Hematopoietic multipotent progenitor cell (in vitro differentiated cells): ENCODE data around the gene HIVEP3. TPM values are rescaled to one million over a fixed set of nuclear protein-coding genes. Genes with fewer than 3 reads are reported as not detected.

Source experiments
- DNase-seq, 3 donors: peaks; one replicate each; pipeline ENCODE4 v3.0.0-alpha.2; 2011 to 2015; ENCODE audit warnings: low read depth in 2 of 3, low spot score in 2 of 3
- total RNA-seq: library from RNA; depleted of rRNA; stranded (reverse); fragments of >200 nt; gene quantifications from one replicate; pipeline ENCODE4 v1.2.3, GENCODE V29; 2012

HIVEP3 gene
- total RNA-seq, 1 donor = 4.6 TPM

DNA sequence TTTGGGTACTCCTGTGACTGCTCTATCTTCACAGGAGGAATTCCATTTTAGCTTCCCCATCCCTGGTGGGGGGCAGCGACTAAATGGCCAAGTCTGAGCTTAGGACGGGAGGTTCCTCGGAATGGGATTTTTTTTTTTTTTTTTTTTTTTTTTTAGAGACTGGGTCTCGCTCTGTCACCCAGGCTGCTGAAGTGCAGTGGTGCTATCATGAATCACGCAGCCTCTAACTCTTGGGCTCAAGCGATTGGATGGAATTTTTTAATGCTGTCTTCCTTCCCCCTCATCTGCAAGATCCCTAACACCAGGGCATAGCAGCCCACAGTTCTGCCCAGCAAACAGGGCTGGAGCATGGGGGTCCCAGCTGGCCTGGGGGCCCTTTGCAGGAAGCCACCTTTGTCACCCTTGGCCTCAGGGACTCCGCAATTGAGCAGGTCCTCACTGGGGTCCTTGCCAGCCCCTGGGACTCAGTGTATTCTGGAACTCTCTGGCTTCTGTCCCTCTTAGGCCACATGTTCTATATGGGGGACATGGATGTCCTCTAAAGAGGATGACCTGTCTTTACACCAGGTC is 421.2 kb downstream of the HIVEP3 start:
- DNase-seq = no peak

DNA sequence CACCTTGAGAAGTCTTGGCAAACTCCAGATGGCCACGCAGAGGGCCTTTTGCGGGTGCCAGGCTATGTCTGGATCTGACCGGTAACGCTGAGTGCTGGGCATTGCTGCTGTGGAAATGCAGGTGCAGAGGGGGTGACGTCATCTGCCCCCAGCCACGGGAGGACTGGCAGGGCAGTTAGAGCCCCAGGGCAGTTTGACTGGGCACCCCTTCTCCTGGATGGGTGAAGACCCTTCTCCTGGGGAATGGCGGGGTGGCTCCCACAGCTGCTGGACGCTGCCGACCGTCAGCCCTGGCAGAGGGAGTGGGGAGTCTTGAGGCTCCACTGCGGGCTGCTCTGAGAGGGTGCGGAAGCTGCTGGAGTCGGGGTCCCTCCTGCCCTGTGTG is 421.7 kb downstream of the HIVEP3 start:
- no peak for DNase-seq

DNA sequence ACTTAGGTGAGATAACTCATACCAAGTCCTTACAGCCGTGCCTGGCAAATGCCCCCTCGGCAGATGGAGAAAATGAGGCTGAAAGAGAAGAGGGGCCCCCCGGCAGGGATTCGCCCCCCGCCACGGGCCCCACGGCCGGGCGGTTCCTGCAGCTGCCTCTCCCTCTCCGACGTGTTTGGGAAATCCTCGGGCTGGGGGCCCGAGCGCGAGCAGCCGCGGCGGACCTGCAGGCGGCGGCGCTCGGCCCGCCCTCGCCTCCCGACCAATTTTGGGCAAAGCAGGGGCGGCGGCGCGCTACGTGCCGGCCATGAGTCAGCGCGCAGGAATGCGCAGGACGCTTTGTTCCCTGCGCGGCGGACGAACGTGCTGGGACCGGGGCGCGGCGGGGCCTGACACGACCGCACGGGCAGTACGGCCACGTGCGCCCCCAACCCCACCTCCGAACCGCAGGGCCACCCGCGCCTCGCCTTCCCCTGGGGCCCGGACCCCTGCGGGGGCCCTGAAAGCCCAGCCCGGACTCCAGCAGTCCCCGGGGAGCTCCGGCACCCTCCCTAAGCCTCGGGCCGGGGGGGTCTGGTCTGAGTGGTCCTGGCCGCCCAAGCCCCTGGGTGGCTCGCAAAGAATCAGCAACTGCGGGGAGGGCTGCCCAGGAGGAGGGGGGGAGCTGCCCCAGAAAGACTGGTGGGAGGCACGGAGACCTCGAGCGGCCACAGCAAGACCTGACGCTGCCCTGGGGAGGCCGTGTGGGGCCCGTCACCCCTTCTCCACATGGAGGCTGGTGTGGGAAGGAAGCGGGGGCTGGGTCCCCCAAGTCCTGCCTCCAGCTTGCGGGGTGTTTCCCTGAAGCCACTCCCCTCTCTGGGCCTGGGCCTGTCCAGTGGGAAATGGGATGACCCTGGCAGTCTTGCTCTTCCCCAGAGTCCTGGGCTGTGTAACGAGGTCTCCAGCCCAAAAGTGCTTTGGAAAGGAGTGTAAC is 422.4 kb downstream of the HIVEP3 start:
- DNase-seq = peak in 2 of 3 donors; percentile 63 to 70

DNA sequence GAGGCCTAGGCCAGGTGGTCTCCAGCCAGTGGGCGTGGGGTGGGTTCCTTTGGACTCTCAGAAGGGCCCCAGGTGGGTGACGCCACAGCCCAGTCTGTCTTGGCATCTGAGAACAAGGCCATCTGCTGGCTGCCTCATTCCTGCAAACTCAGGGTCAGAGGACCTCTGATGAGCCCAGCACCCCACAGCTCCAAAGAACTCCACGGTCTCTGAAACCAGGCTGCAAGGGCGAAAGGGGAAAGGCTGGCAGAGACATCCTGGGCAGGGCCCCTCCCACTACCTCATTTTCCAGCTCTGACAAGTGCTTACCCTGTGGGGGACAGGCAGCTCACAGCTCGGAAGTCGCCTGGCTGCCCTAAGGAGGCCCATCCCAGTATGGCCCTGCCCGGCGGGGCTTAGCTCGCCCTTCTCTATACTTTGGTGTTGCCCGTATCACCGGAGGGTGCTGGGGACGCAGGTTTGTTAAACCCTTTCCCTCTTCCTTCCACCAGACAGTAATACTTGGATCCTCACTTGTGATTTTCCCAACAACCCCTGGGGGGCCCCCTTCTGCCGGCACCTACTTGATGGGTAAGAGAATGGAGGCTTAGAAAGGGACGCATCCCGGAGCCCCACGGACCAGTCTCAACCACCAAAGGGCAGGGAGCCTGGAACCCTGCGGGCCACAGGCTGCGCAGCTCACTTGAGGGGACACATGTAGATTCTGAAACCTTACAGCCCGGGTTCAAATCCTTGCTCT is 423.3 kb downstream of the HIVEP3 start:
- DNase-seq = peak in 1 of 3 donors; percentile 31

DNA sequence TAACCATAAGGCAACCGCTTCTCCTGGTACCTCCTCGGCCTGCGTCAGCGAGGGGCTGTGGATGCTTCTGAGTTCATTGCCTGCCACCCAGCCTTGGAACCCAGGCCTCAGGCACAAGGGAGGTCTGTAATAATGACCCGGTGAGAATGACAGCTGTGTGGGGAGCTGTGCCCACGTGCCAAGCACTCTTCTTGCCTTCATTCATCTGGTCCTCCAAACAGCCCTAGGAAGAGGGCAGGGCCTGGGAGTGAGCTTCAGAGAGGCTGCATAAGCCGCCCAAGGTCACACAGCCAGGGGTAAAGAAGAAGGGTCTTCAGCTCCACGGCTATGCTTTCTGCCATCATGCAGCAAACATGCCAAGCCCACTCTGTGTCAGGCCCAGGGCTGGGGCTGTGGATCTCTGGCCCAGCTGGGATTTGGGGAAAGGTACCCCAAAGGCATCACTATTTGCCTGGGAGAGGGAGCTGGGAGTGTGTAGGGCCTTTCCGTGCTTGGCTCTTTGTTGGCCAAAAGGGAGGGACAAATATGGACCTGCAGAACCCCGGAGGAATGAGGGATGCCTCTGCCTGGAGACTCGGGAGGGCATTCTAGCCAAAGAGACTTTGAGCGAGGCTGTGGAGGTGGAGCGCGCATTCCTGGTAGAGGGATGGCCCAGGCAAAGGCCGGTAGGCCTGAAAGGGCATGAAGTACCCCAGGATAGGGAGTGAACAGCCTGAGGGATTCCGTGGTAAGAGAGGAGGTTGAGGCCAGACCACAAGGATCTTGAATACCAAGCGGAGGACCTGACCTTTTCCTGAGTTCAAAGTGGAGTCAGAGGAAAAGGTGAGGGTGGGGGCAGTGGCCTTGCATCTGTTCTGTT is 424.1 kb downstream of the HIVEP3 start:
- DNase-seq = no peak

DNA sequence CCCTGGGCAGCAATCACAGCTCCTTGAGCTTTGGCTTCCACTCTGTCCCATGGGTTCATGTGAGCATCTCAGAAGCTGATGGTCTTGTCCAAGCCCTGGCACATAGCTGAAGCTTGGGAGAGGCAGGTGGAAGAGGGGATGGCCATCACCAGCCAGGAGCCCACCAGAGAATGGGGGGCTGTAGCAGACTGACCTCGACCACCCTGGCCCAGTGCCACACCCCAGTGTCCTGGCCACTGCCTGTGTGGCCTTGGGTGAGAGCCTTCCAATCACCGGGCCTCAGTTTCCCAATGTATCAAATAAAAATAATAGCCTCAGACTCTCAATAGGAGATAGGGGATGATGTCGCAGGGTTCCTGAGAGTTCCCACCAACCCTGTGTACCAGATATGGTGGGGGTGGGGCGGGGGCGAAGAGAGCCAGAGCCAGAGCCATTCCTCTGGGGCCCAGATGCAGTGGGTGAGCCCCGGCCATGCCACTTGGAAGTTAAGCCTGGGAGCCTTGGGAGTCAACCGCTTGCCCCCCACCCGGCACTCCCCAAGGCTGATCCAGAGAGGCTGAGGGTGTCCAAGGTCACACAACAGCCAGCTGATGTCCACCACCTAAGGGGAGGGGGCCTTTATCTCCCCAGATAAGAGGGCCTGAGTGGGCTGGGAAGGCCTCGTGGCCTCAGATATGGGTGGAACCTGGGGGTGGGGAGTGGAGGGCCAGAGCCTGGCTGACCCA is 424.9 kb downstream of the HIVEP3 start:
- no peak for DNase-seq

DNA sequence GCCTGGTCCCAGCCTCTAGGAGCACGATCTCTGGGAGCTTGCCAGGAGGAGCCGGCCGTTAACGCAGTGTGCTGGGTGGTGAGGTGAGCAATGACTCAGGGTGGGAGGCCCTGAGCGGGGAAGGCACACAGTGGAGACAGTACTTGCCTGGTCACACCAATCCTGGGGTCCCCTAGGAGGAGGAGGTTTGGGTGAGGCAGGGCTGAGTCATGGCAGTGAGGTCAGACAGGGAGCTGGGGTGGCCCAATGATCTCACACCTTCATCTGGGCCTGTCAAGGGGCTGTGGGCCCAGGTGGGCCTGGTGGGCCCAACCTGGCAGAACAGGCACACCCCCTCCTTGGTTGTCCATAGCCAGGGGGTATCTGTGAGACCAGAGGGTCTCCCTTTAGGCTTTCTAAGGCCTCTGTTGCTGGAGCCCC is 425.6 kb downstream of the HIVEP3 start:
- peak in 1 of 3 donors; percentile 26 for DNase-seq

DNA sequence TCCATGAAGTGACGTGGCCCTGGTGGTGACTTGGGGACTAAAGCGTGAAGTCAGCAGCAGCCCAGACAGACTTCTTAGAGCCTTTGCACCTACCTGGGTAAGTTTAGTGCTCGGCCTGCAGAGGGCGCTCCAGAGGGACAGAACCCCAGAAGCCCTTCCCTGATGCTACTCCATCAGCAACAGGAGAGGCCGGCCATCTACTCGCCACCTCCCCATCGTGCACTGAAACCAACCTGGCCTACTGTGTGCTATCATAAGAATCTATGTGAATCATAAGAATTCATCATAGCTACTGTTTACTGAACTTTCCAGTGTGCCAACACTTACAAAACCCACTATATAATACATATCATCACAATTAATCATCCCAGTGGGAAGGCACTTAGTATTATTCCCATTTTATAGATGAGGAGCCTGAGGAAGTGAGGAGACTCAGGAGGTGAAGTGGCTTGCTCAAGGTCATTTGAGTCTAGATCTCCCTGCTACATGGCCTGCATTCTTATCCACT is 426.3 kb downstream of the HIVEP3 start:
- DNase-seq = peak in 2 of 3 donors; percentile 54 to 64

DNA sequence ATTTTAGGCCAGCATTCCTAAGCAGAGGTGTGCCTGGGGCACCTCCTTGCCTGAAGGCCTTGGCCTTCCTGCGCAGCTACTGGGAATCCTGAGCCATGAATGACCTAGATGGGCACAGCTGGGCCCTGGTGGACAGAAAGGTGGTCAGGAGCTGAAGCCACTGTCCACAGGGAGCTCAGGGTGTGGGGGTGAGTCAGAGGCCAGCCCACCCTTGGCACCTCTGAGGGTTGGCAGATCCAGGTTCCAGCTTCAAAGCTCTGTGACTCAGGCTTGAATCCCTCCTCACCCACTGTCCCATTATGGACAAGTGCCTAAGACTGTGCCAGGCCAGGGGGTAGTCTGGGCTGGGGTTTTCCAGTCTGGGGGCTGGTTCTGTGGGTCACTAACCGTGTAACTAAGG is 427.8 kb downstream of the HIVEP3 start:
- no peak for DNase-seq

DNA sequence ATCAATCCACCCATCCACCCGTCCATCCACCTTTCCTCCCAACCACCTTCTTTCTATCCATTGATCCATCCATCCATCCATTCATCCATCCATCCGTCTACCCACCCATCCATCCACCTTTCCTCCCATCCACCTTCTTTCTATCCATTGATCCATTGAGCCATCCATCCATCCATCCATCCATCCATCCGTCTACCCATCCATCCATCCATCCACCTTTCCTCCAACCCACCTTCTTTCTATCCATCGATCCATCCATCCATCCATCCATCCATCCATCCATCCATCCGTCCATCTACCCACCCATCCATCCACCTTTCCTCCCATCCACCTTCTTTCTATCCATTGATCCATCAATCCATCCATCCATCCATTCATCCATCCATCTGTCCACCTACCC is 429.2 kb downstream of the HIVEP3 start:
- DNase-seq = no peak

DNA sequence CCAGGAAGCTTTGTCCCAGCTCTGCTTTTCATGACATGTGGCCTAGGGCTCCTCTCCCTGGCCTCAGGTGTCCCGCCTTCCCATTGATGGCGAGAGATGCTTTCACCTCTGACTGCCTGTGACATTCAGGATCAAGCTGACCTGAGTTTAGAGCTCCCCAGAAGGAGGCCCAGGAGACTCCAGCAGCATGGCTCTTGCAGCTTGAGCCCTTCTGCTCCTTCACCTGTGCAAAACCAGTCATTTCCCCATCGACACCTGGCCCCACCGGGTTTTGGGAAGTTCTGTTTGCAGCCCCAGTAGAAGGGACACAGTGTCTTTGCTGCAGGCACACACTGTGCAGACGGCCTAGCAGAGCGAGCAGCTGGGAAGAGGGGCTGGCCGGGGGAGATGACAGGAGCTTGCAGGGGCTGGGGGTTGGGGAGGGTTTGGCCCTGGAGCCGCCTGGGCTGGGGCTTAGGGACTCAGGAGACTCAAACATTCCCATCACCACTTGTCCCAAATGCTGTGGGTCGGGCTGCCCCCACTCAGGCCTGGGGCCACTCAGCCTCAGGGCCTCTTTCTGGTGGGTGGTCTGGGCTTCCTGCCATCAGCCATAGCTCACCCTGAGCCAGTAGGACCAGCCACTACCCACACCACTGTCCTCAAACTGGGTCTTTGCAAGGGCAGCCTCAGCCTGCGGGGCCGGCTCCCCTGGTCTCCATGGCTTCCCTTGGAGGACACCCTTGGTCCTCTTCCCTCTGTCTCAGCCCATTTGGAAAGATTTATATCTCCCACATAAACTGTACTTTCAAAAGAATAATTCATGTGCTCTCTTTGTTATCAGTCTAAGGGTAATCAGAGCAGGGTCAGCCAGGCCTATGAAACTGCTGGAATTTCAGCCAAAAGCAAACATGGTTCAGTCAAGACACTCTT is 430.4 kb downstream of the HIVEP3 start:
- no peak for DNase-seq

DNA sequence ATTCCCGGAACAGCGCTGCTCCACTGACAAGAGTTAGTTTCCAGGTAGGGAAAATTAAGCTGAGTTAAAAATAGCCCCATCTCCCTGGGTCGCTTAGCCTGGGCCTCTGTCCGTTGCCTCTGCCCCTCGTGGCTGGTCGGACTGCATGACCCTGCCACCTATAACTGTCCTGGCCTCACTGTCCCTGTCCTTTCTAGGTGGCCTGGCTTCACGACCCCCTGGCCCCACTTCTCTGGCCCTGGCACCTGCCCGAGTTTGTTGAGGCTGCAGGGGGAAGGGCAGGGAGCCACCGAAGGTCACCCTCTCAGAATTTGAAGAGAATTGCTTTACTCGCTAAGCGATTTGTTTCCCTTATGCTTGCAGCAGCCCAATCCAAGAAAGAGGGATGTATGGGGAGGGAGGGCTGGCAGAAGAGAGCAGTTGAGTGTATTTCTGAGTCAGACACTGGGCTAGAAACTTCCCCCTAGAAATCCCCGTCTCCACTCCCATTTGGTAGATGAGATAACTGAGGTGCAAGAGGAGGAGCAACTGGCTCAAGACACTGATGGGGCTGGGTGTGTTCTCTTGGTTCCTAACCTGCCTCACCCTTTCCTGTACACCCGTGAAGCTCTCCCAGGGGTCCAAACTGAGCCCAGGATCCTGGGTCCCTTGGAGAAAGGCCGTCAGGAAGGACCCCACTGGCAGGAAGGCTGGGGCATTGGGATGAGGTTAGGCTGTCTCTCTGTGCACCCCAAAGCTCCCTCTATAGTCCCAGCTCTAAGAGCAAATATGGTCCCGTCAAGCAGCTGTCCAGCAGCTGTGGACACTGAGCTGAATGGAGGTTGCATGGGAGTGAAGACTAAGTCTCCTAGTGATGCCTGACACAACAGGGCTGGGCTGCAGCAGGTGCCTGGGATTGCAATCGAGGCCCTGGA is 431.3 kb downstream of the HIVEP3 start:
- DNase-seq = no peak

DNA sequence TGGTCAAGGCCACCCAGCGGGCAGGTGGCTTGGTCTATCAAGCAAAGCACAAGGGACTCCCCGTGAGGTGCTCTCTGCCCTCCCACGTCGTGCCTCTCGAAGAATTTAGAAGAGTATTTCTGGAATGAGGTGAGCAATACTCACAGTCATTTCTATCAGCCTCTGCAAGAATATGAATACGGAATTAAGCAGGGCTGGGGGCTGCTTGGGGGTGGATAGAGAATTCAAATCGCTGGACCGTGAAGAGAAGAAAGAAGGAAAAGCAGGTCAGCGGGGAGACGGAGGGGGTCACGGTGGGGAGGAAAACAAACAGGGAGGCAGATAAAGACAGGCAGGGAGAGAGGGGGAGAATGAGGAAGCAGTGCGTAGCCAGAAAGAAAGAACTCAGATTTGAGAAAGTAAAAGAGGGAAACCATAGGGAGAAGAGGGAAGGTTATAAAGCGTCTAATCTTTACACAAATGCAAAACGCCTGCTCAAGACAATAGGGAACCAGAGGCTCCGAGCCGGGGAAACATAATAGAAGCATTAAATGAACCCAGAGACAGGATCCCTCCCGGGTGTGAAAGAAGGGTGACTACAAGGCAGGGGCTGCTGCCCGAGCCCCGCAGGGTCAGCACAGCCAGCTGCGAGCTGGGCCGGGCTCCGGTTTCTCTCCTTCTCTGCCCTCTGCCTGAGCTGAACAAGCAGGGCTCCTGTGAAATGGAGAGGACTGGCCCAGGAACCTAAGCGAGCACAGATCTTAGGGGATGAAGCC is 432.2 kb downstream of the HIVEP3 start:
- DNase-seq = no peak

DNA sequence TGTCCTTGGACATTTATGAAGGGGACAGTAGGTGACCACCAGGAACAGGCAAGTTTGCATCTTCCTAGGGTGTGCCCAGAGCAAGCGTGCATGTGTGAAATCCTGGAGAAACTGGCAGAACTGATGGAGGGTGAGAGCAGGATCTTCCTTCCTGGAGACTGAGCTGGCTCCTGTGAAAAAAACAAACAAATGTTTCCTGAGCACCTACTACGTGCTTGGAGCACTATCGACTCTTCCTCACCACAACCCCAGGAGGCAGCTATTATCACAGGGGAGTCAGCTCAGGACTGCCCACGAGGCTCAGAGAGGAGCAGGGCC is 432.7 kb downstream of the HIVEP3 start:
- no peak for DNase-seq

DNA sequence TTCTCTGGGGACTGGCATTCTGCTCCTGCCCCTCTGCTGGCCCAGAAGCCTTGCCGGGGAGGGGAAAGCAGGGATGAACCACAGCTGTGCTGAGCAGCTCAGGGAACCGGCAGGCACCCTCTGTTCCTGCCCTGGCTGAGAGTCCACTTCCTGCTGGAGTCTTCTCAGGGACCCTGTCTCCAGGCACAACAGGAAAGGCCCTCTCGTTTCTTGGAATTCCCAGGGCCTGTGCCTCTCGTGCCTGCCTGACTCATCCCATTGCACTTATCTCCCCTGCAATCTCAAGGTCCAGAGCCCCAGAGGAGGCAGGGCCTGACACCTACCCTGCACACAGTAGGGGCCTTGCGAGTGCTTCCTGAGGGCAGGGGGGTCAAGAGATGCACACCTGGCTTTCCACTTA is 433.1 kb downstream of the HIVEP3 start:
- no peak for DNase-seq

DNA sequence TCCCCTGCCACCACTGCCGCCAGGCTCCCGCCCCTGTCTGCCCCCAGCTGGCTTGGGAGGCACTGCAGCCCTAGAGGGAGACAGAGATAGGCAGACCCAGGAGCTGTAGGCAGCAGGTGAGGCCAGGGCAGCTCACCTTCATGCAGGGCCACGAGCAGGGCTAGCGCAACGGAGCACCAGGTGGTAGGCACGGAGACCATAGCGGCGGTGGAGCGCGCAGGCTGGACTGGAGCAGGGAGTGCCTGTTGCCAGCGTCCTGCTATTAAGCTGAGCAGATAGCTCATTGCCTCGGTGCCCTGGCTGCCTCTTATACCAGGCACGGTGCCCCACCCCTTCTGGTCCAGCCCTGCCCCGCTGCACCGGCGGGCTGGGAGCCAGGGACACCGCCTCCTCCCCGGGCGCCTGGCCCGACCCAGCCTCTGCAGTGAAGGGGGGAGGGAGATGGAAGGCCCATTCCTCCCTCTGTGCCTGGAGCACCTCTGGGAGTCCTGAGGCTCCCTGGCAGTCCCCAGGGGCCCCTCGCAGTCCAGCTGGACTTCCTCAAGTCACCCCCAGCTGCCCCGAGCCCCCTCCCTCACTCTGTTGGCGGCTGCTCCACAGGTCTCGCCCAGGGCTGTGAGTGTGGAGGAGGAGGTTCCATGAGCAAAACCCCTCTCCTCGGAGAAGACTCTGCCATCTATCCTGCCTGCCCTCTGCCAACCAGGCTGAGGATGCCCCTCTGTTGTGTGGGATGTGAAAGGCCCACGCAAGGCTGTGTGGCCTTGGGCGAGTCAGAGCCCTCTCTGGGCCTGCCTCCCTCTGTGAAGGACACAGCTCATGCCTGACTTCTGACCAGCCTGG is 434.1 kb downstream of the HIVEP3 start, which contains the start of gene EDN2:
Gene EDN2, minus strand, starts transcription at position 282 of the 840 bp plus-strand sequence. Its CDS starts 82 bp downstream, at position 200.
- peak in 2 of 3 donors; percentile 34 to 54 for DNase-seq
